HG02623 (cell line): ENCODE results near the gene FADS1.

ENCODE experiments used
- ATAC-seq: cut with Tn5 transposase; IDR thresholded peaks from one replicate; pipeline ENCODE4 v1.9.1; 2021; ENCODE audit warnings: moderate library complexity; ENCODE audit not compliant: unreplicated experiment

Gene FADS1

DNA sequence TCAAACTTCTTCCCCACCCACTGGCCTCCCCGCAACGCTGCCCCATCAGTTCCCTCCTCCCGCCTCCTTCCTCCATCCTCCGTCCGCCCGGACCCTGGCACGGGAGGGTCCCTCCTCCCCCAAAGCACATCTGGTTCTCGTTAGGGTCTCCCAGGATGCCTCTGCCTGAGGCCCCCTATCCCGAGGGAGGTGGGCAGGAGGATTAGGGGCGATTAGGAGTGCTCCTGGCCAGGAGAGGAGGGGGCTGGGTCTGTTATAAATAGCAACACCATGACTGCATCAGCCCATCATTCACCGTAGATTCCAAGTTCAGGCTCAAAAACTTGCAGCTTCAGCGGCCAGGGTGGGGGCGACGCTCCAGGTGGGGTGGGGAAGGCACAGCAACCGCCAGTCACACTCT, 54.0 kb downstream of the FADS1 start:
- ATAC-seq = no peak

DNA sequence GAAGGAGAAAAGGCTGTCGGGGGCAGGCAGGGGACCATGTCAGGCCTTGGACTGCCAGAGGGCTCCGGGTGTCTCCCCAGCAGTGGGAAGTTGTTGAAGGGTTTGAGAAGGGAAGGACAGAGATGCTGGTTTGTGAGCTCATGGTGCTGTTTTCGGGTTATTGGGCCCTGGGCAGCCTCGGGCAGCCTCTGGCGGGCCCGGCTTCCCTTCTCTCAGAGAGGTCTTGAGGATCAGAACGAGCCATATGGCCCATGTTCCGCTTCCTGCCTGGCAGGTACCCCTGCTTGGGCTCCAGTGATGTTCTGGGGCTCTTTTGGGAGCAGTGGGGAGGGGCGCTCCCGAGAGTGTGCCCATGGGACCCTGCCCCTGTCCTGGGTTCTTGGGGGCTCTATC, 54.6 kb downstream of the FADS1 start:
- ATAC-seq = no peak

DNA sequence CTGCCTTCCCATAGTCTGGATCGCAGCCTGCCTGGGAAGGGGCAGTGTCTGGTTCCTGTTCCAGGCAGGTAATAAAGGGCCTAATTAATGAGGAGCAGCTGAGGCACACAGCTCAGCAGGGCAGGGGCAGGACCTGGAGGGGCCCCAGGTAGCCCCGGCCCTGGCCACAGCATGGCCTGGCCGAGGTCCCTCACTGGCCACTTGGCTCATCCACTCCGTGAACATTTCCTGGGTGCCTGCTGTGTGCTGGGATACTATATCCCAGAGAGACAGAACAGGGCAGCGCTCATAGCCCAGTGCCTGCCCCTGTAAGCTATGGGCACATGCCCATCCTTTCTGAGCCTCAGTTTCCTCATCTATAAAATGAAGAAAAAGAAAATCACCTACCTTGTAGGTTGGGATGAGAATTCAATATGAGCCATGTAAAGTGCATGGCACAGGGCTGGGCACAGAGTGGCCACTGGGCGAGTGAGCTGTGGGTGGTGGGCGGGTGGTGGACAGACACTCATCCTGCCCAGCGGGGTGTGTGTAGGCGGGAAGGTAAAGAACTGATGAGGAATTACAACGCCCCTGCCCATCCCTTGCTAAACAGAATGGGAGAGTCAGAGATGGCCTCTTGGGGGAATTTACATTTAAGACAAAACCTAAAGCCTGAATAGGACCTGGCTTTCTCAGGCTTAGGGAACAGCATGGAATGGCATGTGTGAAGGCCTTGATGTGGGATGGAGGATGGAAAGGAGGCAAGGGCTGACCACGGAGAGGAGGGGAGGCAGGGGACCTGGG, 55.2 kb downstream of the FADS1 start:
- no peak for ATAC-seq

DNA sequence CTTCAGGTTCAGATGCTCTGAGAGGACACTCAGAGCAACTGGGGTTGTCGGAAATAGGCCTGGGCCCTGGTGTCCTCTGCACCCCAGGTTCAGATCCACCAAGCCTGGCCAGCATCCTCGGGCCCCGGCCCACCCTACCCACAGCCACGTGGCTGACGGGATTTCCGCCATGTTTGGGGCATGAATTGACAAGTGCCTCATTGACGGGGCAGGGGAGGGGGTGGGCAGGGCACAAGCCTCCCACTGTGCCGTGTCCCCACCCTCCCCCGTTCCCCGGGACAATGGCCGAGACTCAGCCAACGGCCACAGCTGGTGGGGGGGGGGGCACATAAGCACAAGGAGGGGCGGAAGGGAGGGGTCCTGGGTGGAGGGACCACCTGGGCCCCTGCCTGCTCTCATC, 55.9 kb downstream of the FADS1 start:
- no peak for ATAC-seq

DNA sequence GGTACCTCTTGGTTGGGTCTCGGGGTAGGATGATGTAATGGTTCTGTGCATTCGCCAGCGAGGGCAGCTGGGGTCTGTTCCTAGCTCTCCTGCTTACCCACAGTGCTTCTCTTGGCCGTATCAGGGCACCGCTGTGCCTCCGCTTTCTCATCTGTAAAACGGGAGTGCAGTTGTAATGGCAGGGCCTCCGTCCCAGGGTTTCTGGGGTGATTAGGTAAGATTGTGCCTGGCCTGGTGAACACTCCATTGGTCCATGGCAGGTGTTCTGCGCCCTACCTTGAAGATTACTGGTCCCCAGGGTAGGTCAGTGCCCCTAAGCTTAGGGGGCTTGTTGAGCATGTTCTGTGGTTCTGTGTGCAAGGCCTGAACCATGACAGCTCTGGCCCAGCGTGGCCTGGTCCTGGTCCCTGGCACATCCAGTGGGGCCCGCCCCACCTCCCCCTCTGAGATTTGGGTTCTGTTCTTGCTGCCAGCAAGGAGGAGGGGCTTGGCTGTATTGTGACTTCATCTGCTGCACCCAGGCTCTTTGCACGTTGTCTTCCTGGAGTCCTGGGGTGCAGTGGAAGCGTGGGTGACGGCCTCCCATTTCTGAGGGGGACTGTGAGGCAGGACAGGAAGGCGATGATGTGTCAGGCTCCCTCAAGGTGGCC, 59.5 kb downstream of the FADS1 start:
- ATAC-seq = no peak

DNA sequence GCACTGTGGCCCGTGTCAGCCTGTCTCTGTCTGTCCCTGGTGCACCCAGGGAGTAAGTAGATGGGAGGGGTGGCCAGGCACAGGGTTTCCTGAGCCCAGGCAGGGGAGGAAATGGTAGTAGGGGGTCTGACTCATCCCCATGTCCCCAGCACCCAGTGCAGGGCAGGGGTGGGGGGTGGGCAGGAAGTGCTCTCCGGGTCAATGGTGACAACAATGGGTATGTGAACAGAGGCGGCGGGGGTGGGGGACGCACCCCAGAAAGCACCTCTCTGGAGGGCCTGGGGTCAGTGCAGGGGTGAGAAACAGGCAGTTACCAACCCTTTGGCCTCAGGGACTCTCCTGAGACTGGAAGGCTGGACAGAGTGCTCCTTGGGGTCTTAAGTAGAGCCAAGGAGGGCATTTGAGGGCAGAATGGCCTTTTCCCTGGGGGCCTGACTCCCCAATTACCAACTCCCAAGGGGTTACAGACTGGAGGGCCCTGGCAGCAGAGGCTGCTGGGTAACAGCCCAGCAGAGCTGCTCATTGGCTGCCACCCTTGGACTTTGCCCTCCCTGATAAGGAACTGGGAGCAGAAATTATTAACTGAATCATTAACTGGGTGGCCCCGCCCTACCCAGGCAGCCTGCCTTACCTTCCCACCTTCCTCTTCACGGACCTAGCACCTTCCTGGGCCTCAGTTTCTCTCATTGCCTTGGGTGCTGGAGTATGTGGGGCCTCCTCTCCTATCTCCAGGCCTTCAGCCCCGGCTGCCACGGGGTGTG, 60.2 kb downstream of the FADS1 start:
- no peak for ATAC-seq

DNA sequence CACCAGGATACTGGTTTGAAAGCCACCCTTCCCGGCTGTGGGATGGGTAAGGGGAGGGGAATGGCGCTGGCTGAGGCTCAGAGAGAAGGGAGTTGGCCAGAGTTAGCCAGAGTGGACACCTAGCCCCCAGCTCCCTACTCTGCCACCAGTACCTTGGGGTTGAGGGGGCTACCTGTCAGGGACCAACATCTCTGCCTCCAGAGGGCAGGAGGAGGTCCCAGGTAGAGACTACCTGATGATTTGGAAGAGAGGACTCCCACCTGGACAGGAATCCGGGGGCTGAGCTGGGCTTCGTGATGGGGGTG, 60.7 kb downstream of the FADS1 start:
- no peak for ATAC-seq

DNA sequence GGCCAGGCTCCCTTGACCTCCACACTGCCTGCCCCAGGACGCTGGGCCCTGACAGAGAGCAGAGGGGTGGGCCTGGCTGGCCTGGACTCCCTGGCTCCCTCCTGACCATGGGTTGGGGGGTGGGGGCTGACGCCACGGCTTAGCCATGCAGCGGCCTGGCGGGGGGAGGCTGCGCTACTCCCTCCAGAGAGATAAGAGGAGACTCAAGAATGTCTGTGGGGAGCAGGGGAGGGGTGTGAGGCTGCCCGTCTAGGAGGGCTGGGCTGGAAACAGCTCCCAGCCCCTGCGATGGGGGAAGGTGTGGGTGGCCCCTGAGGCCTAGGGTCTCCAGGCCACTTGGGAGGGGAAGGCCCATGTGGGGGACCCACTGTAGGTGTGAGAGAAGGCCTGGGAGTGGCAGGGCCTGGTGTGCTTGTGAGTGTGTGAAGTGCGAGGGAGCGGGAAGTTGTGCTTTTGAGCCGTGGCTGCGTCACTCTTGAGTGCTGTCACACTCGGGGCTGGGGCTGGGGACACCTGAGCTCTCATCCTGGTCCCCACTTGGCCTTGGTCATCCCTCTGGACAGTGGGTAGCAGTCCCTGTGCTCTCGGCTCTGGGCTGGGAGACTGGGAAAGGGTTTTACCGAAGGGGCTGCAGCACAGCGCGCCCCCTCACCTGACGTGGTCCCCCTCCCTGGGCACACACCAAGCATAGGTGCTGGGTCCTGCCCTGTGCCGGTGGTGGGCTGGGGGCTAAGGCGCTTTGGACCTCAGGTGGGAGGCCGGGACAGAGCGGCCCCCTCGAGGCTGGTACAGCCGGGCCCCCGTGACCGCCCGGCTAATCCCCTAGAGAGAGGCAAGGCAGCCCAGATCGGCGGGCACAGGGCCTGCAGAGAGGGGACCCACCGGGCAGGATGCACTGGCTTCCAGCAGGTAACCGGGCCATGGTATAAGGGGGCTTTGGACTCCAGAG, 62.0 kb downstream of the FADS1 start:
- no peak for ATAC-seq

DNA sequence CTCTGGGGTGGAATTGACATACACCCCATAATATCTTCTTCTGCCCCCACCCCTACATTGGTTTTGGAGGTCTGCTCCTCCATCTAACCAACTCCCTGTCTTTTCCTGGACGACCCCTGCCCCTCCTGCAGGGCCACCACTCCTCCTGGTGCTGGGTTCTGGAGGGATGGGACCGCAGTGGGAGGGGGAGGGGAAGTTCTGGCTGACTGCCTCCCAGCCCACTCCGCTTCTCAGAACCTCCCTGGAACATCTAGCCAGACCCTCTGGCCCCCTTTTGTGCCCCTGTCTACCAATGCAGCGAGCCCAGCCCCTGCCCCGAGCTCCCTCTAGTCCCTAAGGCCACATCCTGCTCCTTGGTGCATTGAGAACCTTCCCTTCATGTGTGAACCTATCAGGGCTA, 63.1 kb downstream of the FADS1 start:
- ATAC-seq = no peak

DNA sequence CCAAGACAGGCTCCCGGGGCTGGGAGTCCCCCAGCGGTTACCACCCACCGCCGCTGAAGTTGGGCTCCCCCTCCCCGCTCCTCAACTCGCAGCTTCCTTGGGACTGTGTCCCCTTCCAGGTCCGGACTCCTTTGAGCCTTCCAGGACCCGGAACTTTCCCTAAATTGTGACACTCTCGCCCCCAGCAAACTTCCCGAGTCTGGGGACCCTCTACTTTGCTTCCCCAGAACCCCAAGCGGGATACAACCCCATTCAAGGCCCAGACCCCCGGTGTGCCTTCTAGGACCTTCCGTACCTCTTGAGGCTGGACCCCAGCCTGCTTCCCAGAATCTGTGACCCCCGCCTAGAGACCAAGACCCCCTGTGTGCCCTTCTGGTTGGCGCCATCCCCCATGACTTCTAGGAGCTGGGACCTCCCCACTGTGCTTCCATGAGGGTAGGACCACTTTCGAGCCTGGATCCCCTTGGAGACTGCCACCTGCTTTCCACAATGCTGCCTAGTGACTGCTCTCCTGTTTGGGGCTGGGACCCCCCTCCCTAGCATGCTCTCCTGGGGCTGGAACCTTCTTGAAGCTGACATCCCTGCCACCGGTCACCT, 63.8 kb downstream of the FADS1 start:
- ATAC-seq = no peak

DNA sequence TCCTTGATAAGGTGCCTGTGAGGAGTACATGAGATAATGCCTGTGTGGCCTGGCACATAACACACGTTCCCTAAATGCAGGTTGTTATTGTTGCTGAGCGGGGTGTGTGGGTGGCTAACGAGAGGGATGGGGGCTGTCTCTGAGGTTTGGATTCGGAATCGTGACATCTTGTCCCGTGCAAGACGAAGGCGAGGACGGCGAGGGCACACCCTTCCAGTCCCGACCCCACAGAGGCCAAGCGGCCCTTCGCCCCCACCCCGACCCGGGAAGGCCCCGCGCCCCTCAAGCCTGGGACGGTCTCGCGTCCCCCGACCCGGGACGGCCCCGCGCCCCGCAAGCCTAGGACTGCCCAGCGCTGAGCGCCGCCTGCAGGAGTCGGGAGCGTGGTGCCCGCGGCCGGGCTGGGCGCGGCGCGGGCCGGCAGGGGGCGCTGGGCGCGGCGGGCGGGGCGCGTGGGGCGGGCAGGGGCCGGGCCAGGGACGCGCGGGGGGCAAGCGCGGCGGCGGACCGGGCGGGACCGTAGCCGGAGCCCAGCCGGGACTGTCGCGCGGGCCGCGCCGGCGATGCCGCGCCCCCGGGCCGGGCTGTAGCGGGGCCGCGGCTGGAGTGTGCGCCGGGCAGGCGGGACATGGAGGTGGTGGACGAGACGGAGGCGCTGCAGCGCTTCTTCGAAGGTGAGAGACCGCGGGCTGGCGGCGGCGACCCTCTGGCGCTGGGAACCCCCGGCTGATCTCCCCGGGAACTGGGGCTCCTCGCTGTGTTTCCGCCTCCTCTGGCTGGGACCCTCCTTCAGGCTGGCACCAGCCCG, 64.5 kb downstream of the FADS1 start, which contains the start of gene MYRF:
Gene MYRF (plus strand): TSS at position 520 of the 808 bp plus-strand sequence. CDS start 109 bp downstream, at position 629.
- no peak for ATAC-seq

DNA sequence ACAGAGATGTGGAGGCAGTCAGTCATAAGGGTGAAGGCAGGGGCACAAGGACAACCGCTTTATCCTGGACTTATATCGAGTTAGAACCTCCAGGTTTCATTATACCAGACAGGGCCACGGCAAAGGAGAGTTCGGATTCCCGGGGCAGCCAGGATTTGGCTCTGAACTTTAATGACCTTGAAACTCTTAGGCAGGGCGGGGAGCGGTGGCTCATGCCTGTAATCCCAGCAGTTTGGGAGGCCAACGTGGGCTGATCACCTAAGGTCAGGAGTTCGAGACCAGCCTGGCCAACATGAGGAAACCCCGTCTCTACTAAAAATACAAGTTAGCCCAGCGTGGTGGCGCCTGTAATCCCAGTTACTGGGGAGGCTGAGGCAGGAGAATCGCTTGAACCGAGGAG, 65.4 kb downstream of the FADS1 start:
- ATAC-seq = no peak

DNA sequence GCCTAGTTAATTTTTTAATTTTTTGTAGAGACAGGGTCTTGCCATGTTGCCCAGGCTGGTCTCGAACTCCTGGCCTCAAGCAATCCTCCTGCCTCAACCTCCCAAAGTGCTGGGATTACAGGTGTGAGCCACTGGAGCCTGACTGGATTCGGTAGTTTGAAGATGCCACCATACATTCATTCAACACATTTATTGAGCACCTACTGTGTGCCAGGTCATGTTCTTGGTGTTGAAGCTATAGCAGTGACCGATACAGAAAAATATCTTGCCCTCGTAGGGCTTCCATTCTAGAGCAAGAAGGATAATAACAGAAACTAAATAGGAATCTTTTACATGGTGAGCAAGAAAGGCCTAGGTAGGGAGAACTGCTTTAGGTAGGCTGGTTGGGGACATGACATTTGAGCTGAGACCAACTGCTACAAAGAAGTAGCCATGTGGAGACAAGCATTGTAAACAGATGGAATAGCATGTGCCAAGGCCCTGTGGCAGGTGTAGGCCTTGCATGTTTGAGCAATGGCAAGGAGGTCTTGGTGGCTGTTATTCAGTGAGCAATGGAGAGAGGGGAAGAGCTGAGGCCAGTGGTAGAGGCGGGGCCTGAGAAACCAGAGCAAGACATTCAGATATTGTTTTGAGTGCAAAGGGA, 66.1 kb downstream of the FADS1 start:
- no peak for ATAC-seq
